Measurements from ENCODE around the gene MACROH2A2. TPM values are rescaled to one million over a fixed set of nuclear protein-coding genes. Genes with fewer than 3 reads are reported as not detected.

Gene MACROH2A2
- total and polyA plus RNA-seq, 2 of the 8 experiments (the other 6 are each of a cell fraction or from before 2014, with no cell fraction given), result 7.9 to 9.3 TPM

DNA sequence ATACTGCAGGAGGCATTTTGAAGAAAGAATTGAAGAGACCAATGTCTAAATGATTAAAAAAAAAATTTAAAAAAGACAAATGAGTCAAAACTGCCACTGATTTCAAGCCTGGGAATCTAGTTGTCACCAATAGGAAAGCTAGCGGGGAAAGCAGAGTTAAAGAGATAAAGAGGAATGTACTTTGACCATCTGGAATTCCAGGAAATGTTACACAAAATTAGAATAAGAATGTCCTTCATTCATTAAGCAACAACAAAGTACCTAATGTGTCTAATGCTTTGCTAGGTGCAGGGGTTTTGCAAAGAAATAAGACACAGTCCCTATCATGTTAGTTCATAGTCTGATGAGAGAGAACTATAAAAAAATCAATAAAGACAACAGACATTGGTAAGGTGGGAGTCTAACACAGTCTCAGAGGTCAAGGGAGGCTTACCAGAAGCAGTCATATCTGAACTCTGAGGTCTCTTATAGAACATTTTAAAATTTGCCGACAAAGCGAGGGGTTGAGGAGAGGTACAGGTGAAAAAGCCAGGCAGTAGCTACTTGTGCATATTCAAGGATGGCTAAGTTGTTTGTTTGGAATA, 102.7 kb downstream of the MACROH2A2 start:
- no peak overlapping the region for H3K4me3 ChIP-seq (ENCODE audit: extremely low read depth in 1 of 4, insufficient read depth in 2 of 4, low read depth in 3 of 4, low read length in 4 of 4)
- H3K27me3 ChIP-seq (replicated peaks in 1 of 4; ENCODE audit: control insufficient read depth in 3 of 4, extremely low read depth in 1 of 4, insufficient read depth in 3 of 4, low read length in 3 of 4), result no peaks in the 10 kb centered on the region
- no peak overlapping the region for H3K56ac ChIP-seq (replicated peaks; ENCODE audit: insufficient read length, low read depth, low read length)
- H2AK5ac ChIP-seq (ENCODE audit: low read depth, low read length), result no peak overlapping the region
- no peaks in the 10 kb centered on the region for H3K9me3 ChIP-seq (ENCODE audit: insufficient read depth in 2 of 2, low read depth in 1 of 2, low read length in 1 of 2)
- H3K79me1 ChIP-seq (ENCODE audit: low read depth, low read length), result no peaks in the 10 kb centered on the region
- H2BK5ac ChIP-seq (ENCODE audit: low read depth, low read length), result no peak overlapping the region
- FAIRE-seq (no peak), DNase-seq (ENCODE audit: low read depth in 1 of 2, low spot score in 2 of 2) (no peak)
- H4K91ac ChIP-seq (replicated peaks; ENCODE audit: insufficient read length, low read length), result no peak overlapping the region
- H3K18ac ChIP-seq (ENCODE audit: extremely low read depth, low read length), result no peak overlapping the region
- no peak overlapping the region for H2BK120ac ChIP-seq (replicated peaks; ENCODE audit: low read depth, low read length)
- no peak overlapping the region for H2BK20ac ChIP-seq (ENCODE audit: low read length)
- H4K20me1 ChIP-seq (replicated peaks in 1 of 2; ENCODE audit: control insufficient read depth in 1 of 2, insufficient read depth in 2 of 2, low read length in 2 of 2), result peaks cover 2 to 4% of the 10 kb centered on the region in 2 experiments
- H4K8ac ChIP-seq (ENCODE audit: extremely low read depth, insufficient read depth, low read length), result no peak overlapping the region
- no peak overlapping the region for H3K14ac ChIP-seq (ENCODE audit: insufficient read length)
- no peak overlapping the region for H3K23ac ChIP-seq (ENCODE audit: insufficient read length)
- H2BK15ac ChIP-seq (ENCODE audit: low read length), result no peak overlapping the region
- no peaks in the 10 kb centered on the region for H3K23me2 ChIP-seq (ENCODE audit: low read depth, low read length)
- H3K4me2 ChIP-seq (ENCODE audit: insufficient read depth in 1 of 2, low read depth in 2 of 2, low read length in 2 of 2), result no peak overlapping the region
- H4K5ac ChIP-seq (ENCODE audit: insufficient read length, low read depth, low read length), result no peak overlapping the region
- H2BK12ac ChIP-seq (ENCODE audit: low read depth, low read length), result no peak overlapping the region
- H2AFZ ChIP-seq (ENCODE audit: low read length), result no peak overlapping the region
- peaks cover 0 to 2% (median 0%) of the 10 kb centered on the region in 4 experiments; a peak in 1 of 7 replicates for H3K4me1 ChIP-seq (replicated peaks in 1 of 4; ENCODE audit: control insufficient read depth in 3 of 4, insufficient read depth in 4 of 4, low read length in 3 of 4)
- no peak overlapping the region for H3K27ac ChIP-seq (ENCODE audit: low read depth, low read length)
- CTCF ChIA-PET (ENCODE audit: partially characterized antibody), result interaction anchor here (0.7 to 1.0 kb wide), 2 partner anchors 39 to 66 kb away, joined by 3 to 5 read pairs; no protein-coding TSS in a partner anchor
- H3K79me2 ChIP-seq (ENCODE audit: control insufficient read depth in 1 of 2, insufficient read depth in 2 of 2, low read length in 2 of 2), result peaks cover 0 to 5% of the 10 kb centered on the region in 2 experiments; a peak in 1 of 4 replicates
- no peak overlapping the region for H3K9ac ChIP-seq (replicated peaks in 1 of 4; ENCODE audit: extremely low read depth in 1 of 4, low read depth in 3 of 4, low read length in 3 of 4)
- H3K4ac ChIP-seq (replicated peaks; ENCODE audit: insufficient read length, low read depth, low read length), result no peak overlapping the region
- H3K36me3 ChIP-seq (ENCODE audit: control insufficient read depth in 2 of 4, insufficient read depth in 4 of 4, low read length in 3 of 4), result peaks cover 10 to 69% (median 35%) of the 10 kb centered on the region in 4 experiments; a peak in 7 of 8 replicates
- WGBS, 2 experiments (ENCODE audit: extremely low coverage in 1 of 2, insufficient coverage in 1 of 2, insufficient read length in 1 of 2, insufficient replicate concordance in 2 of 2, low coverage in 1 of 2, low lambda C conversion rate in 2 of 2, missing lambda C conversion rate in 1 of 2), result 54% methylated on average over 3 of the region's 3 CpGs; no CpG with 5 or more reads in 1 of the 2 experiments
- POLR2A ChIA-PET (ENCODE audit: partially characterized antibody), result interaction anchor here (0.7 kb wide), 1 partner anchor 9 kb away, joined by 4 read pairs; the partner anchor contains the start of gene TYSND1
